GM18909 (cell line): Measurements from ENCODE around the gene OTUD5.
"Not testable (repeated sequence)": the region's sequence is repeated elsewhere in the genome, so short reads cannot be mapped to it uniquely, and the experiment has no call there.

Source experiments
- ATAC-seq: cut with Tn5 transposase; IDR thresholded peaks from one replicate; pipeline ENCODE4 v1.9.1; 2021; ENCODE audit warnings: mild to moderate bottlenecking; ENCODE audit not compliant: unreplicated experiment, poor library complexity

OTUD5 gene, protein sequence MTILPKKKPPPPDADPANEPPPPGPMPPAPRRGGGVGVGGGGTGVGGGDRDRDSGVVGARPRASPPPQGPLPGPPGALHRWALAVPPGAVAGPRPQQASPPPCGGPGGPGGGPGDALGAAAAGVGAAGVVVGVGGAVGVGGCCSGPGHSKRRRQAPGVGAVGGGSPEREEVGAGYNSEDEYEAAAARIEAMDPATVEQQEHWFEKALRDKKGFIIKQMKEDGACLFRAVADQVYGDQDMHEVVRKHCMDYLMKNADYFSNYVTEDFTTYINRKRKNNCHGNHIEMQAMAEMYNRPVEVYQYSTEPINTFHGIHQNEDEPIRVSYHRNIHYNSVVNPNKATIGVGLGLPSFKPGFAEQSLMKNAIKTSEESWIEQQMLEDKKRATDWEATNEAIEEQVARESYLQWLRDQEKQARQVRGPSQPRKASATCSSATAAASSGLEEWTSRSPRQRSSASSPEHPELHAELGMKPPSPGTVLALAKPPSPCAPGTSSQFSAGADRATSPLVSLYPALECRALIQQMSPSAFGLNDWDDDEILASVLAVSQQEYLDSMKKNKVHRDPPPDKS

GRCh38 chrX:48957477-48957826 is at the start of gene OTUD5:
Gene OTUD5, minus strand, starts transcription at chrX:48957607. Its CDS starts 37 bp downstream, at chrX:48957570.
- ATAC-seq, result peak; percentile 47

GRCh38 chrX:49003696-49004095 is 46.3 kb upstream of the OTUD5 start:
- ATAC-seq, result no peak

GRCh38 chrX:49002091-49002935 is 44.9 kb upstream of the OTUD5 start, which contains the start of gene GRIPAP1:
Gene GRIPAP1, minus strand, starts transcription at chrX:49002264. Its CDS starts 35 bp downstream, at chrX:49002229.
- ATAC-seq, result peak; percentile 80

GRCh38 chrX:49001521-49002090 is 44.2 kb upstream of the OTUD5 start:
- ATAC-seq, result peak; percentile 39

GRCh38 chrX:49000636-49001035 is 43.2 kb upstream of the OTUD5 start:
- no peak for ATAC-seq

DNA sequence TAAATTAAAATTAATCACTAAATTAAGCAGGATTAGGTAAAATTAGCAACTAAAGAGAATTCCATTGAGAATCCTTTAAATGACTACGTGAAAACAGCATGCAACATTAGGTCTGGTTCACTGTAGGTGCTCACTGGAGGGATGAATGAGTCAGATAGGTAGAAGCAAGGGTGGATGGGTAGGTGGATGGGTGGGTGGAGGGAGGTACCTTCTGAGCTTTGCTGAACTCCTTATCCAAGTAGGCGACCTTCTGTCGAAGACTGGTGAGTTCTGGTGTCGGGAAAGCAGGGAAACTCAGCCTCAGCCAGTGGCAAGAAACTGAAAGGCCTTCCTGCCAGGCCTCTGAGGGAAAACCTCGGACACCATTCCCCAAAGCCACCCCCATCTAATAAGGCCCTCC is 41.6 kb upstream of the OTUD5 start:
- no peak for ATAC-seq

DNA sequence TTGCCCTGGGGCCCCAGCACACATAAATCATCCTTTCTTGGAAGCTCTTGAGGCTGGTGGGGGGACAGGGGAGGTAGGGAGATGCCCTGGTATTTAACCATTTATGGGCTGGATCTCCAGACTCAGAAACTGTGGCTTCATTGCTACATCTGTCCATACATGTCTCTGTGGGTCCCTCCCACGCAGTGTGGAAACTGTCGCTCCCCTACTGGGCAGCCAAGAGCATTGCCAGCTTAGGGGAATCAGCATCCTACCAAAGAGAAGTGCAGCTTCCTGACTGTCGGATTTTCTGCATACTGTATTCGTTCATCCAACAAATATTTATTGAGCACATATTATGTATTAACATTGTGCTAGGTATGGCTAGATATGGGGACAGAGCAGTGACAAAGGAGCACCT is 41.0 kb upstream of the OTUD5 start:
- ATAC-seq, result no peak

DNA sequence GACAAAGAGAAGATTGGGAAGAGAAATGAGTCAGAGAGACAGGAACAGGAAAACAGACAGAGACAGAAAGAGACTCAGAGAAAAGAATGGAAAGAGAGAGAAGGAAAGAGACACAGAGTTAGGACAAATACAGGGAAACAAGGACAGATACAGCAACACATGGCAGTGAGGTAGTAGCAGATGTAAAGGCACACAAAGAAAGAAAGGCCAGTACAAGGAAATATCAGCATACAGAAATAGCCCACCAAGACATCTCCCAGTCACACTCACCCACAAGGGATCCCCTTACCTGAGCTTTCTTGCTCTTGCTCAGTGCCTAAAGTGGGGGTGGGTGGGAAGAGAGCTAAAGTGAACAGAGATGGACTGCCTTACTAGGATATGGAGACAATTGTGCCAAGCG is 40.5 kb upstream of the OTUD5 start:
- no peak for ATAC-seq

- no peak for ATAC-seq
Observed at GRCh38 chrX:48997455-48997854, 40.0 kb upstream of the OTUD5 start.

DNA sequence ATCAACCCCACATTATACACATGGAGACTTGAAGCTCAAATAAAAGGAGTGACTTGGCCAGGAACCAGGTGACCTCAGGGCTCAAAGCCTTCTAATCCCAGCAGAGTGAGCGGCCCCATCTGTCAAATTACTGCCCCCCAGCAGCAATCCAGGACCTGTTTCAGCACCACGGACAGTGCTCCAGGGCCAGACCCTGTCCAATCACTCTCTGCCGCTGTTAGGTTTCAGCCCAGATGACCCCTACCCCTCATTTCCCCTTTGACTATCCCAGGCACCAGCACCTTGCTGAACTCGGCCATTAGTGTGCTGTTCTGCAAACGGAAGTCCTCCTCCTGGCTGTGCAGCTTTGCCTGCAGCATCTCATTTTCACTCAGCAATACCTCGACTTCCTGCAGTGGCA is 39.6 kb upstream of the OTUD5 start:
- ATAC-seq, result no peak

DNA sequence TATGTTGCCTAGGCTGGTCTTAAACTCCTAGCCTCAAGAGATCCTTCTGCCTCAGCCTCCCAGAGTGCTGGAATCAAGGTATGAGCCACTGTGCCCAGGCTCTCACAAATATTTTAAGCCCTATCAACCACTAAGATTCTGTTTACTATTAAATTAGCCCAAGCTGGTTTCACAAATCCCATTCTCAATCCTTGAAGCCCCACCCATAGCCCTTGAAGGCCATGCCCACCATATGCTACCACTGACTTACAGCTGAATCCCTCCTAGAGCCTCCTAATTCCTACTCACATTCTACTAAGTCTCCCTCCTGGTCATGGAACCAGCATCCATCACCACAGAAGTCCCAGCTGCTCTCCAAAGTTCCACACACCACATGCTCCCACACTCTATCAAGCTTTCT is 34.9 kb upstream of the OTUD5 start:
- no peak for ATAC-seq

DNA sequence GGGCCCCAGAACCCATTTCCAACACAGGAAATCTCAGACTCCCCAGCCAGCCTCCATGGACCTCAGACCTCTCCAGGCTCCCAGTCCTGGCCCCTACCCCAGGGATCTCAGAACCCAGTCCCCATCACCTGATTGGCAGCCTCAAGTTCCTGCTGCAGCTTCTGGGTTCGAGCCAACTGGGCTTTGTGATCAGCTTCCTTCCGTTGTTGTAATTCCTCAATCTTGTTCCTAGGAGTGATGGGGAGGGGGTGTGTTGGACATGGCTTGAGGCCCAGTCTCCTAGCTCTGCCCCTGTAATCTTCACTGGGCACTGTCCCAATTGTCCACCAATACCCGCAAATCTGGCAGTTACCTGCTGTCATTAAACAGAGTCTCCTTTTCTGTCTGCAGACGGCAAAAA is 32.1 kb upstream of the OTUD5 start:
- ATAC-seq, result no peak

- no peak for ATAC-seq
Observed at GRCh38 chrX:48983896-48984295, 26.5 kb upstream of the OTUD5 start.

DNA sequence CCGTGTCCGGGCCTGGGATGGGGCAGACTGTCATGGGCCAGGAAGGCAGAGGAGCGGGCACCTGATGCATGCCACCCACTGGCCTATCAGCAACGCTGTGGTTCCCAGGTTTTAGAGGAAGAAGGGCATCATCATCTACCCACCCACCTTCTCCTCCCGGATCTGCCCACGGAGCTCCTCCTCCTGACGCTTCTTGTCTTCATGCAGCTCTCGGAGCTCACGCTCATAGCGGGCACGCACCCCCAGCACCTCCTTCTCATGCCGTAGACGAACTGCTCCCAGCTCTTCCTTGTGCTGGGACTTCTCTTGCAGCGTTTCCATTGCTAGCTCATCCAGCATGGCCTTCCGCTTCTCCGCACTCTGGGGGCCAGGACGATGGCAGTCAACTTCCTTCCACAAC is 25.7 kb upstream of the OTUD5 start:
- no peak for ATAC-seq

DNA sequence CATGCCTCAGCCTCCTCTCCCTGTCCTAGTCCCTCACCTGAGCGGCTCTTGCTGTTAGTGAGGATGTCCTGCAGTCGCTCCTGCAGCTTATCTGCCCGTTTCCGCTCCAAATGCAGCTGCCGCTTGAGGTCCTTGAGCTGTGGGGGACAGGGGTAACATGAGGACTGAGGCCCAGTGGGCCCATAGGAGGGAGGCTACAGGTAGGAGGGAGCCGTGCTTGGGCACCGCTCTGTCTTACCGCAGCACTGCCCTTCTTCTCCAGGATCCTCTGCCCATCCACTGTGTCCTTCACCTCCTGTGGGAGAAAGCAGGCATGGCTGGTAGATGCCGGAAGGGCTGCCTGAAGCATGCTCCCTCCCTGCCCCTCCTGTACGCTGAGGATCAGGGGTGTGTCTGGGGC is 23.8 kb upstream of the OTUD5 start:
- no peak for ATAC-seq

GRCh38 chrX:48980341-48980740 is 22.9 kb upstream of the OTUD5 start:
- ATAC-seq, result not testable (repeated sequence)

- no peak for ATAC-seq
Observed at GRCh38 chrX:48978226-48978625, 20.8 kb upstream of the OTUD5 start.

DNA sequence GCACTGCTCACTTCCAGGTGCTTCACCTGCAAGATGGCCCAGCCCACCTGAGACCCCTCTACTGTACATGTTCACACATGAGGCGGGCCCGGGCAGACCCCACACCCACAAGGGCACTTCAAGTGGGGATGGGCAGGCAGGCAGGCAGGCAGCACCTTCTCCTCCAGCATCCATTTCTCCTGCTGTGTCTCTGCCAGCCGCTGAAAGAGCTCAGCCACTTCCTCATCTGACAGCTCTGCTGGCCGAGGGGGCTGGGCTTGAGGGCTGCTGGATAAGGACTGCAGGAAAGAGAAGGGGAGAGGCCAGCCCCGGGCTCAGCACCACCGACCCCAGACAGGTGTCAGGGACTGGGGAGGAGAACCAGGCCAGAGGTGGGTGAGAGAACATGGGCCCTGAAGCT is 18.7 kb upstream of the OTUD5 start:
- ATAC-seq, result no peak

- ATAC-seq, result no peak
Observed at GRCh38 chrX:48975541-48975940, 18.1 kb upstream of the OTUD5 start.

GRCh38 chrX:48975041-48975440 is 17.6 kb upstream of the OTUD5 start:
- no peak for ATAC-seq

DNA sequence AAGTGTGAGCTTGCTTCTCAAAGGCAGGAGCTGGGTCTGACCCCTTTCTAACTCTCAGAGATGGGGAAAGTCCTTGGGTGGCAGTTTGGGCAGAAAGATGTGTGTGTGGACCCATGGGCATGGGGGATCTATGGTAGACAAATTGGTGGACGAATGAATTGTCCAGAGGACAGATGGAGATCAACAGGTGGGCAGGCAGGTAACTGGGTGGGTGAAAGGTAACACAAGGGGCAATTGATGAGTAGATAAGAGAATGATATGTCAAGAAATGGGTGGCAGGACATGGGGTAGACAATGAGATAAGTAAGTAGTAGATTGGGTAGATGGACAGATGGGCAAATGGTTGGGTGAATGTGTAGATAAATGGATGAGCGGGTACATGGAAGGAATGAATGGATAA is 17.2 kb upstream of the OTUD5 start:
- ATAC-seq, result no peak
